Fibroblast of lung (primary cell): ENCODE results near the gene RAB44.

ENCODE experiments used
- EZH2 ChIP-seq: IDR thresholded peaks from 2 replicates; pipeline ENCODE4 v1.5.1; 2012; ENCODE audit warnings: low read length, control low read depth, mild to moderate bottlenecking; ENCODE audit errors: missing control alignments
- TF ChIP-seq, protein P1 (sequence below), 2 donors: IDR thresholded peaks in 1 of 2; conservative IDR thresholded peaks in 1 of 2; 1 replicate in 1 of 2; 2 replicates in 1 of 2; pipeline ENCODE4 v1.5.1; 2011 to 2012; ENCODE audit warnings: low read length in 2 of 2, control low read depth in 1 of 2, inconsistent platforms in 1 of 2, low read depth in 1 of 2, mild to moderate bottlenecking in 1 of 2

DNA sequence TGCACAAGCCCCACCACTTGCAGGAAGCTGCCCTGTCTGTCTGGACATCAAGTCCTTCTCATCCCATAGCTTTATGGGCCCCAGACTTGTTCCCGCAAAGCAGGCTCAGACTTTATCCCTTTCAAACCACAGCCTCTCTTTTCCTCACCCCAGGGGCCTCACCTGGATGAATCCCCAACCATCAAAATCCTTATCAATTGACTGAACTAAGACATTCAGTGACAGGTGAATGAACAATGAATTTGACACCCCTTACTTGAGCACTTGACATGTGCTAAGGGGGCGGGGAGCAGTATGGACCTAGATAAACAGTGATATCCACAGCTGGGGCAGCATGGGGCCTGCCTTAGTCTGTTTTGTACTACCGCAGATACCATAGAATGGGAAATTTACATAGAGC, 5.0 kb downstream of the RAB44 start:
- TF ChIP-seq, protein P1, sequence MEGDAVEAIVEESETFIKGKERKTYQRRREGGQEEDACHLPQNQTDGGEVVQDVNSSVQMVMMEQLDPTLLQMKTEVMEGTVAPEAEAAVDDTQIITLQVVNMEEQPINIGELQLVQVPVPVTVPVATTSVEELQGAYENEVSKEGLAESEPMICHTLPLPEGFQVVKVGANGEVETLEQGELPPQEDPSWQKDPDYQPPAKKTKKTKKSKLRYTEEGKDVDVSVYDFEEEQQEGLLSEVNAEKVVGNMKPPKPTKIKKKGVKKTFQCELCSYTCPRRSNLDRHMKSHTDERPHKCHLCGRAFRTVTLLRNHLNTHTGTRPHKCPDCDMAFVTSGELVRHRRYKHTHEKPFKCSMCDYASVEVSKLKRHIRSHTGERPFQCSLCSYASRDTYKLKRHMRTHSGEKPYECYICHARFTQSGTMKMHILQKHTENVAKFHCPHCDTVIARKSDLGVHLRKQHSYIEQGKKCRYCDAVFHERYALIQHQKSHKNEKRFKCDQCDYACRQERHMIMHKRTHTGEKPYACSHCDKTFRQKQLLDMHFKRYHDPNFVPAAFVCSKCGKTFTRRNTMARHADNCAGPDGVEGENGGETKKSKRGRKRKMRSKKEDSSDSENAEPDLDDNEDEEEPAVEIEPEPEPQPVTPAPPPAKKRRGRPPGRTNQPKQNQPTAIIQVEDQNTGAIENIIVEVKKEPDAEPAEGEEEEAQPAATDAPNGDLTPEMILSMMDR (conservative IDR thresholded peaks at IDR 0.05 in 1 of 2, IDR thresholded peaks at IDR 0.05 in 1 of 2; ENCODE audit: low read depth in 1 of 2, low read length in 2 of 2), result no peak
- no peak for TF ChIP-seq EZH2
